Adipocyte (in vitro differentiated cells): ENCODE measurements around the gene GHR.

Experiments
- DNase-seq: peaks from one replicate; pipeline ENCODE4 v3.0.0-alpha.2; 2015; ENCODE audit warnings: low read depth
- H3K27me3 ChIP-seq: replicated peaks from 2 replicates; pipeline ENCODE4 v1.7.0; 2013; ENCODE audit warnings: mild to moderate bottlenecking, low read length, moderate library complexity; ENCODE audit not compliant: control insufficient read depth, insufficient read depth
- H3K36me3 ChIP-seq: 2 replicates; pipeline ENCODE4 v1.7.0; 2013; ENCODE audit warnings: low read length, mild to moderate bottlenecking, moderate library complexity; ENCODE audit not compliant: control insufficient read depth, insufficient read depth, severe bottlenecking
- H3K4me1 ChIP-seq: 2 replicates; pipeline ENCODE4 v1.7.0; 2013; ENCODE audit warnings: mild to moderate bottlenecking, low read length, moderate library complexity; ENCODE audit not compliant: control insufficient read depth, insufficient read depth
- H3K4me3 ChIP-seq: 2 replicates; pipeline ENCODE4 v1.7.0; 2013; ENCODE audit warnings: mild to moderate bottlenecking, low read length, moderate library complexity
- H3K9ac ChIP-seq: 2 replicates; pipeline ENCODE4 v1.7.0; 2013; ENCODE audit warnings: mild to moderate bottlenecking, low read length, moderate library complexity
- H3K9me3 ChIP-seq: 2 replicates; pipeline ENCODE4 v1.7.0; 2013; ENCODE audit warnings: mild to moderate bottlenecking, low read length, moderate library complexity; ENCODE audit not compliant: control insufficient read depth

The GHR gene

GRCh38 chr5:42516282-42517042, 93.2 kb downstream of the GHR start:
- DNase-seq = no peak
- H3K4me1 ChIP-seq = peaks cover 26% of the 10 kb centered on the region
- H3K27me3 ChIP-seq = no peaks in the 10 kb centered on the region
- peaks cover 18% of the 10 kb centered on the region for H3K36me3 ChIP-seq
- no peak overlapping the region for H3K4me3 ChIP-seq
- H3K9me3 ChIP-seq = no peaks in the 10 kb centered on the region
- no peak overlapping the region for H3K9ac ChIP-seq

- Histone ChIP-seq H3K27me3 (no peaks in the 10 kb centered on the region), H3K4me1 (peaks cover 31% of the 10 kb centered on the region), H3K4me3 (no peak overlapping the region), H3K9me3 (no peaks in the 10 kb centered on the region), H3K9ac (no peak overlapping the region), H3K36me3 (peaks cover 18% of the 10 kb centered on the region)
- DNase-seq = no peak
Observed at GRCh38 chr5:42517164-42517563, 93.9 kb downstream of the GHR start.

GRCh38 chr5:42518595-42519221, 95.5 kb downstream of the GHR start:
- Histone ChIP-seq H3K9me3 (no peaks in the 10 kb centered on the region), H3K36me3 (peaks cover 18% of the 10 kb centered on the region), H3K4me3 (peak overlapping the region; percentile 30), H3K4me1 (peaks cover 46% of the 10 kb centered on the region), H3K27me3 (no peaks in the 10 kb centered on the region), H3K9ac (peak overlapping the region; percentile 8)
- peak; percentile 1 for DNase-seq

GRCh38 chr5:42520203-42520602, 97.0 kb downstream of the GHR start:
- no peaks in the 10 kb centered on the region for H3K9me3 ChIP-seq
- H3K36me3 ChIP-seq = peaks cover 6% of the 10 kb centered on the region
- H3K27me3 ChIP-seq = no peaks in the 10 kb centered on the region
- H3K4me3 ChIP-seq = no peak overlapping the region
- H3K4me1 ChIP-seq = peaks cover 48% of the 10 kb centered on the region
- H3K9ac ChIP-seq = no peak overlapping the region
- DNase-seq = no peak

- H3K4me3 ChIP-seq = no peak overlapping the region
- no peaks in the 10 kb centered on the region for H3K9me3 ChIP-seq
- H3K9ac ChIP-seq = no peak overlapping the region
- peaks cover 48% of the 10 kb centered on the region for H3K4me1 ChIP-seq
- no peaks in the 10 kb centered on the region for H3K36me3 ChIP-seq
- no peaks in the 10 kb centered on the region for H3K27me3 ChIP-seq
- DNase-seq = no peak
Observed at GRCh38 chr5:42520957-42521356, 97.7 kb downstream of the GHR start.

- no peak for DNase-seq
- no peaks in the 10 kb centered on the region for H3K36me3 ChIP-seq
- peaks cover 48% of the 10 kb centered on the region for H3K4me1 ChIP-seq
- no peaks in the 10 kb centered on the region for H3K27me3 ChIP-seq
- H3K9me3 ChIP-seq = no peaks in the 10 kb centered on the region
- H3K9ac ChIP-seq = no peak overlapping the region
- H3K4me3 ChIP-seq = no peak overlapping the region
Observed at GRCh38 chr5:42521406-42521805, 98.2 kb downstream of the GHR start.

- Histone ChIP-seq H3K4me3 (no peak overlapping the region), H3K27me3 (no peaks in the 10 kb centered on the region), H3K9me3 (no peaks in the 10 kb centered on the region), H3K9ac (no peak overlapping the region), H3K36me3 (peaks cover 6% of the 10 kb centered on the region), H3K4me1 (peaks cover 46% of the 10 kb centered on the region)
- no peak for DNase-seq
Observed at GRCh38 chr5:42522783-42523182, 99.5 kb downstream of the GHR start.

GRCh38 chr5:42526179-42526578, 102.9 kb downstream of the GHR start:
- H3K4me3 ChIP-seq = no peak overlapping the region
- no peaks in the 10 kb centered on the region for H3K27me3 ChIP-seq
- peaks cover 26% of the 10 kb centered on the region for H3K4me1 ChIP-seq
- no peak overlapping the region for H3K9ac ChIP-seq
- peaks cover 12% of the 10 kb centered on the region for H3K36me3 ChIP-seq
- DNase-seq = no peak
- H3K9me3 ChIP-seq = no peaks in the 10 kb centered on the region

GRCh38 chr5:42531611-42532010, 108.4 kb downstream of the GHR start:
- H3K4me1 ChIP-seq = peaks cover 18% of the 10 kb centered on the region

GRCh38 chr5:42542106-42542505, 118.9 kb downstream of the GHR start:
- DNase-seq = no peak
- Histone ChIP-seq H3K9me3 (peaks cover 14% of the 10 kb centered on the region), H3K4me3 (no peak overlapping the region), H3K36me3 (peaks cover 5% of the 10 kb centered on the region), H3K4me1 (peaks cover 4% of the 10 kb centered on the region), H3K27me3 (no peaks in the 10 kb centered on the region), H3K9ac (no peak overlapping the region)

More at GRCh38 chr5:42531611-42532010, 108.4 kb downstream of the GHR start:
- no peak overlapping the region for H3K9ac ChIP-seq
- H3K4me3 ChIP-seq = peak overlapping the region; percentile 5
- H3K9me3 ChIP-seq = no peaks in the 10 kb centered on the region
- H3K27me3 ChIP-seq = no peaks in the 10 kb centered on the region
- peaks cover 12% of the 10 kb centered on the region for H3K36me3 ChIP-seq
- no peak for DNase-seq

GRCh38 chr5:42543774-42544173, 120.5 kb downstream of the GHR start:
- Histone ChIP-seq H3K27me3 (no peaks in the 10 kb centered on the region), H3K36me3 (peaks cover 5% of the 10 kb centered on the region), H3K4me3 (no peak overlapping the region), H3K9me3 (peaks cover 14% of the 10 kb centered on the region), H3K4me1 (peaks cover 21% of the 10 kb centered on the region), H3K9ac (no peak overlapping the region)
- no peak for DNase-seq
